Upper lobe of right lung (tissue), 1 donor: ENCODE measurements around the gene BEST1. TPM values are rescaled to one million over a fixed set of nuclear protein-coding genes. Genes with fewer than 3 reads are reported as not detected.
"Not testable (repeated sequence)": the region's sequence is repeated elsewhere in the genome, so short reads cannot be mapped to it uniquely, and the experiment has no call there.

Source experiments
- ATAC-seq: fragments of 200-7000 bp; cut with Tn5 transposase; one replicate; pipeline ENCODE4 v1.9.1; 2020; ENCODE audit warnings: mild to moderate bottlenecking, moderate library complexity
- DNase-seq: peaks from one replicate; pipeline ENCODE4 v3.0.0-alpha.2; 2020
- H3K27ac ChIP-seq: fragments of 200-600 bp; one replicate; pipeline ENCODE4 v1.8.0; 2022
- H3K27me3 ChIP-seq: fragments of 200-600 bp; one replicate; pipeline ENCODE4 v1.8.0; 2022; ENCODE audit warnings: mild to moderate bottlenecking
- H3K36me3 ChIP-seq: fragments of 200-600 bp; one replicate; pipeline ENCODE4 v1.8.0; 2022
- H3K4me1 ChIP-seq: fragments of 200-600 bp; one replicate; pipeline ENCODE4 v1.8.0; 2022
- H3K4me3 ChIP-seq: fragments of 200-600 bp; one replicate; pipeline ENCODE4 v1.8.0; 2022; ENCODE audit warnings: mild to moderate bottlenecking
- H3K9me3 ChIP-seq: fragments of 200-600 bp; one replicate; pipeline ENCODE4 v1.8.0; 2022
- CTCF ChIP-seq: fragments of 200-600 bp; IDR thresholded peaks from one replicate; pipeline ENCODE4 v1.8.0; 2022; ENCODE audit warnings: antibody characterized with exemption
- intact Hi-C: fragments of 100-400 bp; cut with DNase I; formaldehyde crosslinking; loops from one replicate; pipeline ENCODE4 v1.11.0; 2022
- total RNA-seq: library from RNA; stranded (reverse); fragmentation: NEBNext Ultra II Directional; extraction: Animal tissue kit (Norgen Biotek cat#: 25700); gene quantifications from one replicate; pipeline ENCODE4 v1.2.1, GENCODE V29; 2021
- donor health status: DM: no; HTN: yes; CAD: no; lungs with severe emphysema.

Gene BEST1
- total RNA-seq, 1 donor from 2014 or later, result 9.6 TPM

DNA sequence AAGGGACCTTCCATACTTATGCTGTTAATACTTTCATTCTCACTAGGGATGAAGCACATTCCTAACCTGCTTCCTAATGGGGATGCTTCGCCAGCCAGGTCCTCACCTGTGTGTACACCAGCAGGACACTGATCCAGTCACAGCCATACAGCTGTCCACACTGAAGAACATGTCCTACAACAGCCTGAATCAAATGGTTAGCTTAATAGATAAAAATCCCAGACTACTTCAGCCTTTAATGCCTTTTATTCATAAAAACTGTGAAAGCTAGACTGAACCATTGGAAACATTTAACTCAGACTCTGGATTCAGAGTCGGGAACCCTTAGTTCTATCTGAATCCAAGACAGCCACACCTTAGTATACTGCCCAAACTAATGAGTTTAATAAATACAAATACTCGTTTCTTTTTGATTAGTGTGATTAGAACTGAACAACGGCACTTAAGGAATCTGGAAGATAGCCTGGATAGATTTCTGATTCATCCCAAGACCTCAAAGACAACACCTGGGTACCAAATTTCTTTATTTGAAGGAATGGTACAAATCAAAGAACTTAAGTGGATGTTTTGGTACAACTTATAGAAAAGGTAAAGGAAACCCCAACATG lies 14.0 kb downstream of the BEST1 start:
- H3K27ac ChIP-seq, result peak overlapping the region; percentile 98
- H3K4me1 ChIP-seq, result peaks cover 31% of the 10 kb centered on the region
- no peaks in the 10 kb centered on the region for H3K27me3 ChIP-seq
- no peak for DNase-seq
- H3K36me3 ChIP-seq, result peaks cover 37% of the 10 kb centered on the region
- intact Hi-C loops, result no loop called here
- no peaks in the 10 kb centered on the region for H3K9me3 ChIP-seq
- no peak for TF ChIP-seq CTCF
- no peak for ATAC-seq
- peak overlapping the region; percentile 99 for H3K4me3 ChIP-seq

DNA sequence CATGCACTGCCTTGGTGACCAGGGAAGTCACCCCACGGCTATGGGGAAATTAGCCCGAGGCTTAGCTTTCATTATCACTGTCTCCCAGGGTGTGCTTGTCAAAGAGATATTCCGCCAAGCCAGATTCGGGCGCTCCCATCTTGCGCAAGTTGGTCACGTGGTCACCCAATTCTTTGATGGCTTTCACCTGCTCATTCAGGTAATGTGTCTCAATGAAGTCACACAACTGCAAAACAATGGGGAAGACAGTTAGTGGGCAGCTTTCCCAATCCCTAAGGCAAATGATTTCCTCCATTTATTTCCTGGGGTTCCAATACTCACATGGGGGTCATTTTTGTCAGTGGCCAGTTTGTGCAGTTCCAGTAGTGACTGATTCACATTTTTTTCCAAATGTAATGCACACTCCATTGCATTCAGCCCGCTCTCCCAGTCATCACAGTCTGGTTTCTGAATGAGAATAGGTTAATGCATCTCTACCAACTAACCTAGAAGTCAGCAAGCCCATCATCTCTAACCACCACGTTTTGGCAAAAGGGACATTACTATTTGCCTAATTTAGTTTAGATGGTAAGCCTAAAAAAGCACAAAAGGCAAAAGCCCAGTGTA lies 14.6 kb downstream of the BEST1 start:
- intact Hi-C loops, ATAC-seq, H3K9me3 ChIP-seq, H3K27me3 ChIP-seq: not testable (repeated sequence)
- Histone ChIP-seq H3K4me1 (peaks cover 37% of the 10 kb centered on the region), H3K36me3 (peaks cover 36% of the 10 kb centered on the region), H3K27ac (peak overlapping the region; percentile 98), H3K4me3 (peak overlapping the region; percentile 99)
- peak; percentile 71 for DNase-seq

DNA sequence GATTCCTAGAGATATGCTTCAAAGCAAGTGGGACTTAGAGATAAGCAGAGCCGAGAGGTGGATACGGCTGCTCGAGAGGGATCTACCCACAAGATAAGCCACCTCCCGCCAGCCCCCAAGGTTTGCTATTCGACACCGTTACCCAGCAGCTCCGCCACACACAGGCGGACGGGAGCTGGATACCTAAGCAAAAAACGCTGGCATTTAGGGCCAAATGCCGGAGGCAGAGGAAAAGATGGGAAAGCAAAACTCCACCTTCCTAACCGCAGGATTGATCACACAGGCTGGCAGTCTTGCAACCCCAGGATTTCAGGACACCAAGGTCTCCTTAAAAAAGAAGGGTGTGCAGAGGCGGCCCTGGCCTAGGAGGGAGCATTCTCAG lies 16.6 kb downstream of the BEST1 start:
- ATAC-seq, result no peak
- H3K4me3 ChIP-seq, result peak overlapping the region; percentile 99
- H3K27ac ChIP-seq, result peak overlapping the region; percentile 98
- intact Hi-C loops, result no loop called here
- H3K9me3 ChIP-seq, result no peaks in the 10 kb centered on the region
- H3K36me3 ChIP-seq, result peaks cover 32% of the 10 kb centered on the region
- peak; percentile 70 for DNase-seq
- no peaks in the 10 kb centered on the region for H3K27me3 ChIP-seq
- TF ChIP-seq CTCF, result no peak
- H3K4me1 ChIP-seq, result peaks cover 54% of the 10 kb centered on the region

GRCh38 chr11:61967116-61967923 lies 17.2 kb downstream of the BEST1 start, which contains the start of gene FTH1:
Gene FTH1, minus strand, starts transcription at chr11:61967634. Its CDS starts 209 bp downstream, at chr11:61967425.
- ATAC-seq, result peak; percentile 88

DNA sequence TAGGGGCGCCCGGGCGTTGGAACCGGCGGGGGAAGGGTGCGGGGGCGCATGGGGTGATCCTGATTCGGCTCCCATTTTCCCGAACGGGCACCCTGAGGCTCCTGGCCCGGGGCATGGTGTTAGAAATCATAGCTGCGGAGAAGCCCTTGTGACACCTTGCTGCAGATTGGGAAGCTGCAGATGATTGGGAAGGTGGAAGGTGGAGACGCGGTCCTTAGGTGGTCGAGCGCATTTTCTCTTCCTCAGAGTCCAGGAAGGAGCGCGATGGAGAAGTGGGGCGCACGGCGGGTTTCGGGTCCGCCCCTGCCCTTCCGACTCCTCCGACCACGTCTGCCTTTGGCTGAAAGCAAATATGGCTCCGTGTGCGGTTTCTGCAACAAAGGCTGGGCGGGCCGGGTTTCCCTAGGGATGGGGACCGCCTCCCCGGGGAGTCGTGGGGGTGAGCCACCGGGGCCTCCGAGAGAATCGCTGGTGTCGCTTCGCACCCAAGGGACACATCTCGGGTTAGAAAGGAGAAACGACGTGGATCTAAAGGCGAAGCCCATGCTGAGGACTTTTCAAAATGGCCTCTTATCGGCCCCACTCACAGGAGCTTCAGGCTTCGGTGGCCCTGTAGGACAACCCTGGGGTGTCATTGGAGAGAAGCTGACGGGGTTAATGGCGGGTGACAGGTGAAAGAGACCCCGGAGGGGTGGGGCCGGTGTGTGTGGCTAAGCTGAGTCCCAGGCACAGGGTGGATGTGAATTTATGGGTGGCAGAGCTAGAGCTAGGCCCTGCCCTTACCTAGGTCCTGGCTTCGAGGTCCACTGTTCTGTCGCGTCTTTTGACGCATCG lies 18.0 kb downstream of the BEST1 start:
- TF ChIP-seq CTCF, result no peak
- ATAC-seq, result peak; percentile 3
- Histone ChIP-seq H3K4me3 (peak overlapping the region; percentile 99), H3K4me1 (peaks cover 61% of the 10 kb centered on the region), H3K27ac (peak overlapping the region; percentile 98), H3K27me3 (no peaks in the 10 kb centered on the region), H3K9me3 (no peaks in the 10 kb centered on the region), H3K36me3 (peaks cover 31% of the 10 kb centered on the region)
- intact Hi-C loops, result no loop called here
- DNase-seq, result peak; percentile 87

More at GRCh38 chr11:61967116-61967923, 17.2 kb downstream of the BEST1 start, which contains the start of gene FTH1:
- H3K4me3 ChIP-seq, result peak within 1 kb of the TSS; percentile 99
- H3K9me3 ChIP-seq, result no peaks in the 10 kb centered on the region
- peak; percentile 96 for DNase-seq
- H3K27me3 ChIP-seq, result no peaks in the 10 kb centered on the region
- intact Hi-C loops, result no loop called here
- H3K4me1 ChIP-seq, result peaks cover 58% of the 10 kb centered on the region
- H3K36me3 ChIP-seq, result peaks cover 32% of the 10 kb centered on the region
- TF ChIP-seq CTCF, result no peak
- peak within 1 kb of the TSS; percentile 98 for H3K27ac ChIP-seq
